Stimulated activated CD8-positive, alpha-beta memory T cell treated with anti-CD3 and anti-CD28 coated beads, Interleukin-4, amount 100 ng/mL, for 4 hours (primary cell): ENCODE measurements around the gene HLA-DMA.

Experiments used
- DNase-seq, 2 donors: peaks; one replicate each; pipeline ENCODE4 v3.0.0-alpha.2; 2020; ENCODE audit warnings: low read depth in 2 of 2, low spot score in 1 of 2

HLA-DMA gene

GRCh38 chr6:32952817-32953739 lies at the start of gene HLA-DMA:
Gene HLA-DMA, minus strand, starts transcription at chr6:32953097. Its CDS starts 61 bp downstream, at chr6:32953036.
- DNase-seq: peak in 1 of 2 donors; percentile 54

- no peak for DNase-seq
Observed at GRCh38 chr6:33001685-33002084, 48.8 kb upstream of the HLA-DMA start.

- no peak for DNase-seq
Observed at GRCh38 chr6:33000055-33000454, 47.2 kb upstream of the HLA-DMA start.

GRCh38 chr6:32995448-32995847 lies 42.6 kb upstream of the HLA-DMA start:
- DNase-seq: no peak

GRCh38 chr6:32993363-32993973 lies 40.6 kb upstream of the HLA-DMA start:
- no peak for DNase-seq

GRCh38 chr6:32991972-32992371 lies 39.1 kb upstream of the HLA-DMA start:
- DNase-seq: no peak

GRCh38 chr6:32989368-32989767 lies 36.5 kb upstream of the HLA-DMA start:
- DNase-seq: no peak

GRCh38 chr6:32984622-32985389 lies 31.9 kb upstream of the HLA-DMA start:
- DNase-seq: peak; percentile 70 to 95

GRCh38 chr6:32983964-32984621 lies 31.2 kb upstream of the HLA-DMA start:
- no peak for DNase-seq

- no peak for DNase-seq
Observed at GRCh38 chr6:32983493-32983848, 30.6 kb upstream of the HLA-DMA start.

- DNase-seq: no peak
Observed at GRCh38 chr6:32982702-32983492, 30.0 kb upstream of the HLA-DMA start.

- no peak for DNase-seq
Observed at GRCh38 chr6:32982084-32982701, 29.3 kb upstream of the HLA-DMA start.

GRCh38 chr6:32980488-32981038 lies 27.7 kb upstream of the HLA-DMA start:
- DNase-seq: no peak

GRCh38 chr6:32979720-32980487 lies 27.0 kb upstream of the HLA-DMA start:
- no peak for DNase-seq

GRCh38 chr6:32977953-32978324 lies 25.0 kb upstream of the HLA-DMA start:
- no peak for DNase-seq

GRCh38 chr6:32977272-32977952 lies 24.5 kb upstream of the HLA-DMA start:
- DNase-seq: no peak

- no peak for DNase-seq
Observed at GRCh38 chr6:32976334-32977069, 23.6 kb upstream of the HLA-DMA start.

- no peak for DNase-seq
Observed at GRCh38 chr6:32975886-32976285, 23.0 kb upstream of the HLA-DMA start.
